BJ (cell line): ENCODE measurements around the gene ADCK2. TPM values are rescaled to one million over a fixed set of nuclear protein-coding genes. Genes with fewer than 3 reads are reported as not detected.
"Not testable (repeated sequence)": the region's sequence is repeated elsewhere in the genome, so short reads cannot be mapped to it uniquely, and the experiment has no call there.

Experiments
- CTCF ChIA-PET: fragments of 350-600 bp; formaldehyde crosslinking; extraction: SDS; loops from one replicate; lab custom pipeline; 2021; ENCODE audit warnings: antibody characterized with exemption, inconsistent platforms; lab: Yijun Ruan, JAX
- POLR2A ChIA-PET: fragments of 300-600 bp; sonication (Branson Sonifier 250); formaldehyde crosslinking; extraction: SDS; loops from one replicate; lab custom pipeline; 2021; ENCODE audit warnings: antibody characterized with exemption; lab: Charles Lee
- DNase-seq: peaks from one replicate; pipeline ENCODE4 v3.0.0-alpha.2; 2011; ENCODE audit warnings: low read depth
- H3K27me3 ChIP-seq: 2 replicates; pipeline ENCODE4 v1.6.0; 2011; ENCODE audit warnings: low read length; ENCODE audit not compliant: control insufficient read depth, insufficient read depth
- H3K36me3 ChIP-seq: 2 replicates; pipeline ENCODE4 v1.5.1; 2011; ENCODE audit warnings: low read length; ENCODE audit not compliant: control insufficient read depth, insufficient read depth
- H3K4me3 ChIP-seq: 2 replicates; pipeline ENCODE4 v1.5.1; 2011; ENCODE audit warnings: low read depth, mild to moderate bottlenecking, control low read depth, low read length
- polyA plus RNA-seq: library from polyadenylated mRNA; depleted of rRNA; stranded (reverse); fragments of >200 nt; gene quantifications from 2 replicates; pipeline ENCODE4 v1.2.3, GENCODE V29; 2011
- TF ChIP-seq, protein P1 (sequence below): IDR thresholded peaks from 2 replicates; pipeline ENCODE4 v1.5.1; 2011; ENCODE audit warnings: low read depth, mild to moderate bottlenecking, control low read depth, inconsistent platforms, low read length, moderate library complexity; ENCODE audit not compliant: insufficient read depth

The ADCK2 gene
- polyA plus RNA-seq, 1 experiment = 15.4 TPM

DNA sequence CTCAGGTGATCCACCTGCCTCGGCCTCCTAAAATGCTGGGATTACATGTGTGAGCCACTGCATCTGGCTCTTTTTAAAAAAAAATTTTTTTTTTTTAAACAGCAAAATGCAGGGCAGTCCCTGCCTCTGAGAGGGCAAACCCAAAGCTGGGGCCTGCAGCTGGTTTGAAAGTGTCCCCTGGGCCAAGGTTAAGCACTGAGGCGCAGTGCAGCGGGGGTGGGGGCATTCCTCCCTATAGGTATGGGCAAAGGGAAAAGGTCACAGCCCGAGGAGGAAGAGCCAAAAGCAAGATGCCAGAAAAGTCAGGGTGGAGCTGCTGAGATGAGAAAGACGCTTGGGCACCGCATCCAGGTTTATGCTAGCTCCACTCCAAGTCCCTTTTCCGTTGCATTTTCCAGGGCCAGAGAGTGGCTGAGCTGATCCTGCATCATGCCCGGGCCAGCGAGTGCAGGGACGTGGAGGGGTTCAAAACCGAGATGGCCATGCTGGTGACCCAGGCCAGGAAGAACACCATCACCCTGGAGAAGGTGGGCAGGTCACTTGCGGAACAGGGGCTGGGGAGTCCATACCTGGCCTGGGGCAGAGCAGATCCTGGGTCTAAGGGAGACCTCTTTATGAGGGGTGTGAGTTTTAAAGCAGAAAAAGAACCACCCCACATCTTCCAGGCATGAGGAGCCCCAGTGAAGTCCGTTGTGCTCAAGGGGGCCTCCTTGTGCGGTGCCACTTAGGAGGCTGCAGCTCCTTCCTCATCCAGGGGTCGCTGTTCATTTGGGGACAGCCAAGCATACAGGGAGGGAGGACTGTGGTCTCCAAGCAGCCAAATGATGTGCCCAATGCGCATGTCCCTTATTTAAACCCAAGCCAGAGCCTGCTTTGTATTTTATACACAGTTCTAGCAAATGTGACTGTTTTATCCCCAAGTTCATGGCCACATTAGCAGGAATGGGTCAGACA lies 16.7 kb downstream of the ADCK2 start:
- H3K4me3 ChIP-seq = no peak overlapping the region
- ChIA-PET CTCF (interaction anchor here (0.8 kb wide), 1 partner anchor 11 kb away, joined by 3 read pairs; no protein-coding TSS in a partner anchor), POLR2A (no interaction called here)
- no peak for DNase-seq
- H3K36me3 ChIP-seq = peaks cover 12% of the 10 kb centered on the region
- no peaks in the 10 kb centered on the region for H3K27me3 ChIP-seq
- TF ChIP-seq, protein P1, sequence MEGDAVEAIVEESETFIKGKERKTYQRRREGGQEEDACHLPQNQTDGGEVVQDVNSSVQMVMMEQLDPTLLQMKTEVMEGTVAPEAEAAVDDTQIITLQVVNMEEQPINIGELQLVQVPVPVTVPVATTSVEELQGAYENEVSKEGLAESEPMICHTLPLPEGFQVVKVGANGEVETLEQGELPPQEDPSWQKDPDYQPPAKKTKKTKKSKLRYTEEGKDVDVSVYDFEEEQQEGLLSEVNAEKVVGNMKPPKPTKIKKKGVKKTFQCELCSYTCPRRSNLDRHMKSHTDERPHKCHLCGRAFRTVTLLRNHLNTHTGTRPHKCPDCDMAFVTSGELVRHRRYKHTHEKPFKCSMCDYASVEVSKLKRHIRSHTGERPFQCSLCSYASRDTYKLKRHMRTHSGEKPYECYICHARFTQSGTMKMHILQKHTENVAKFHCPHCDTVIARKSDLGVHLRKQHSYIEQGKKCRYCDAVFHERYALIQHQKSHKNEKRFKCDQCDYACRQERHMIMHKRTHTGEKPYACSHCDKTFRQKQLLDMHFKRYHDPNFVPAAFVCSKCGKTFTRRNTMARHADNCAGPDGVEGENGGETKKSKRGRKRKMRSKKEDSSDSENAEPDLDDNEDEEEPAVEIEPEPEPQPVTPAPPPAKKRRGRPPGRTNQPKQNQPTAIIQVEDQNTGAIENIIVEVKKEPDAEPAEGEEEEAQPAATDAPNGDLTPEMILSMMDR = no peak

DNA sequence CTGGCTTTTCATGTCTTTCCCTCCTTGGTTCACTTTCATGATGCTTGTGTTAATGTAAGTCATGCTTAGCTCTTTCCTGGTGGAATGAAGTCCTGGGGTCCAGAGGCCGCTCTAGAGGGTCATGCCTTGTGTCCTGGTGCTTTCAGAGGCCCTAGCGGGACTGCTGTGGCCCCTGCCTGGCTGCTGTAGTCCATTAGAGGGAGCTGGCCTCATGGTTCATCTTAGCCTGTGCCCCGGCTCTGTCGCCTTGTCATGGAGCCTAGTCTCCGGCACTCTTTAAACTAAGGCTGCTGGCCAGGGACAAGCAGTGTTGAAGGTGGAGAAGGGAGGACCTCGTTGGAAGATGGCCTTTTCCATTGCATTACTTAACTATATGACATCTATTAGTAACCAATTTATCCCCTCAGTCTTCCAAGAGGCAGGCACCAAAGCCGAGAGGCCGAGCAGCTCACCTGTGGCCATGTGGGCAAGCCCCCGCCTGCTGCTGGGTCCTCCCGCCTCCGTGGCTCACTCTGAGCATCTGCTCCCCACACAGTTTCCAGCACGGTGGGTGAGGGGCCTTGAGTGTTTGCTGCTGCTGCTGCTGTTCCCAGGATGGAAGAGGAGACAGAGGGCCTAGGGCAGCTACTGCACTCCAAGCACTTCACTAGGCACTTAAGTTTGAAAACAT lies 18.8 kb downstream of the ADCK2 start:
- POLR2A ChIA-PET = no interaction called here

DNA sequence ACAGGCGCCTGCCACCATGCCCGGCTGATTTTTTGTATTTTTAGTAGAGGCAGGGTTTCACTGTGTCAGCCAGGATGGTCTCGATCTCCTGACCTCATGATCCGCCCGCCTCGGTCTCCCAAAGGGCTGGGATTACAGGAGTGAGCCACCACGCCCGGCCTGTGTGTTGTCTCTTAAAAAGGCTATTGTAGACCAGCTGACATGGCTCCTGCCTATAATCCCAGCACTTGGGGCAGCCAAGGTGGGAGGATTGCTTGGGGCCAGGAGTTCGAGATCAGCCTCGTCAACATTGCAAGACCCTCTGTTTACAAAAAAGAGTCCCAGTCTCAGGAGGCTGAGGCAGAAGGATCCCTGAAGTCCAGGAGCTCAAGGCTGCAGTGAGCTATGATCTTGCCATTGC lies 21.1 kb downstream of the ADCK2 start:
- DNase-seq, H3K4me3 ChIP-seq, H3K36me3 ChIP-seq, H3K27me3 ChIP-seq, POLR2A ChIA-PET: not testable (repeated sequence)
- CTCF ChIA-PET = interaction anchor here (1.3 kb wide), 1 partner anchor 20 kb away, joined by 3 read pairs; no protein-coding TSS in a partner anchor

More for the DNA sequence above, 18.8 kb downstream of the ADCK2 start:
- Histone ChIP-seq H3K4me3 (no peak overlapping the region), H3K27me3 (no peaks in the 10 kb centered on the region), H3K36me3 (peaks cover 10% of the 10 kb centered on the region)
- CTCF ChIA-PET = no interaction called here
- no peak for DNase-seq
- TF ChIP-seq, protein P1 = no peak

DNA sequence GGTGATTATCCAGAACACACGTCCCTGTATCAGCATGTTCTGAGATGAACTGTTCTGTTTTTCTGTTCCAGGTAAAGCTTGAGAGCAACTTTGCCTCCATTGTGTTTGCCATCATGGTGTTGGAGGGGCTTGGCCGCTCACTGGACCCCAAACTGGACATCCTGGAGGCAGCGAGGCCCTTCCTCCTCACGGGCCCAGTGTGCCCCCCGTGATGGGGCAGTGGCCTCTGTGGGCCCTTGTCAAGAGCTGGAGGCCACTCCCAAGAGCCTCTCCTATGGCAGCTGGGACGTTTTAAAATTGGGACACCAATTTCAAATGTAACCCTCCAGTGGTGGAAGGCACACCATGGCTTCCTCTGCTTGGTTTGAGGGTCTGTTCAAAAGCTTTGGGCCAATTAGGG lies 21.8 kb downstream of the ADCK2 start:
- CTCF ChIA-PET = interaction anchor here (0.6 to 1.3 kb wide), 2 partner anchors 21 to 188 kb away, joined by 3 read pairs; no protein-coding TSS in a partner anchor
- DNase-seq = no peak

DNA sequence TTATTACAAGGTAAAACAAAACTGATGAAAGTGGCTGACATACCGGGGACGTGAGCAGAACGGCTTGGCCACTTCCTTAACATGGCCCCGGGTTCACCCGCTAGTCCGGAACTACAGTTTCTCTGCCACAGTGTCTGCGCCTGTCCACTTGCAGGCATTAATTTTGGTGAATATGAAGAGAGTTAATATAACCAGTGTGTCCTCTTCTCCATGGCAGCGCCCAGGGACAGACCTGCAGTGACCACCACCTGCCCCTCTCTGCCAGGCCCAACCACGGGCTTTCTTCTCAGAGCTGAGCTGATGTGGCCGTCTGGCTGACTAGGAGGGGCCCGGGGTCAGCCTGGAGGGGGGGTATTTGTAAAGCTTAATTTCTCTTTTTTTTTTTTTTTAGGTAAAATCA lies 22.6 kb downstream of the ADCK2 start:
- ChIA-PET POLR2A (no interaction called here), CTCF (interaction anchor here (1.3 kb wide), 1 partner anchor 21 kb away, joined by 3 read pairs; no protein-coding TSS in a partner anchor)
- TF ChIP-seq, protein P1 = no peak
- no peak for DNase-seq
- no peaks in the 10 kb centered on the region for H3K27me3 ChIP-seq
- H3K4me3 ChIP-seq = no peak overlapping the region
- peaks cover 4% of the 10 kb centered on the region for H3K36me3 ChIP-seq

More for the DNA sequence above, 21.8 kb downstream of the ADCK2 start:
- no peak overlapping the region for H3K4me3 ChIP-seq
- no peaks in the 10 kb centered on the region for H3K27me3 ChIP-seq
- H3K36me3 ChIP-seq = peaks cover 4% of the 10 kb centered on the region
- POLR2A ChIA-PET = no interaction called here
- TF ChIP-seq, protein P1 = no peak
